Measurements from ENCODE around the gene BRF1. TPM values are rescaled to one million over a fixed set of nuclear protein-coding genes. Genes with fewer than 3 reads are reported as not detected.
"Not testable (repeated sequence)": the region's sequence is repeated elsewhere in the genome, so short reads cannot be mapped to it uniquely, and the experiment has no call there.

The BRF1 gene
- total RNA-seq, 1 donor from 2014 or later = 64.6 TPM

GRCh38 chr14:105337966-105338741, 37.4 kb upstream of the BRF1 start:
- no peaks in the 10 kb centered on the region for H3K27me3 ChIP-seq
- no peak overlapping the region for H3K27ac ChIP-seq
- no peak for TF ChIP-seq POLR2AphosphoS5 (IDR thresholded peaks at IDR 0.05; ENCODE audit: insufficient read depth in 1 of 2, low read depth in 1 of 2)
- no peak for TF ChIP-seq CTCF (IDR thresholded peaks at IDR 0.05)
- TF ChIP-seq POLR2A (IDR thresholded peaks at IDR 0.05) = no peak
- intact Hi-C loops (cut with DNase I) = no loop called here
- no peaks in the 10 kb centered on the region for H3K36me3 ChIP-seq
- H3K4me3 ChIP-seq = no peak overlapping the region
- peaks cover 20% of the 10 kb centered on the region for H3K4me1 ChIP-seq
- DNase-seq (ENCODE audit: extremely low spot score in 2 of 2) = no peak
- no peaks in the 10 kb centered on the region for H3K9me3 ChIP-seq

GRCh38 chr14:105337433-105337832, 36.6 kb upstream of the BRF1 start:
- Histone ChIP-seq H3K27ac (no peak overlapping the region), H3K9me3 (no peaks in the 10 kb centered on the region), H3K4me3 (no peak overlapping the region), H3K4me1 (peaks cover 26% of the 10 kb centered on the region), H3K27me3 (no peaks in the 10 kb centered on the region), H3K36me3 (no peaks in the 10 kb centered on the region)
- intact Hi-C loops (cut with DNase I) = no loop called here
- TF ChIP-seq POLR2A (IDR thresholded peaks at IDR 0.05) = no peak
- no peak for TF ChIP-seq POLR2AphosphoS5 (IDR thresholded peaks at IDR 0.05; ENCODE audit: insufficient read depth in 1 of 2, low read depth in 1 of 2)
- TF ChIP-seq CTCF (IDR thresholded peaks at IDR 0.05) = no peak
- DNase-seq (ENCODE audit: extremely low spot score in 2 of 2) = no peak

- Histone ChIP-seq H3K27me3 (no peaks in the 10 kb centered on the region), H3K4me3 (no peak overlapping the region), H3K27ac (no peak overlapping the region), H3K36me3 (no peaks in the 10 kb centered on the region), H3K4me1 (peaks cover 31% of the 10 kb centered on the region), H3K9me3 (no peaks in the 10 kb centered on the region)
- no peak for DNase-seq (ENCODE audit: extremely low spot score in 2 of 2)
- intact Hi-C loops (cut with DNase I) = no loop called here
- TF ChIP-seq CTCF (IDR thresholded peaks at IDR 0.05) = no peak
- TF ChIP-seq POLR2A (IDR thresholded peaks at IDR 0.05) = no peak
- no peak for TF ChIP-seq POLR2AphosphoS5 (IDR thresholded peaks at IDR 0.05; ENCODE audit: insufficient read depth in 1 of 2, low read depth in 1 of 2)
Measured at GRCh38 chr14:105336477-105337287, 35.9 kb upstream of the BRF1 start.

GRCh38 chr14:105335735-105336476, 35.1 kb upstream of the BRF1 start:
- Histone ChIP-seq H3K4me3 (no peak overlapping the region), H3K36me3 (no peaks in the 10 kb centered on the region), H3K9me3 (no peaks in the 10 kb centered on the region), H3K4me1 (peaks cover 32% of the 10 kb centered on the region), H3K27ac (no peak overlapping the region), H3K27me3 (no peaks in the 10 kb centered on the region)
- intact Hi-C loops (cut with DNase I) = no loop called here
- no peak for DNase-seq (ENCODE audit: extremely low spot score in 2 of 2)
- TF ChIP-seq POLR2AphosphoS5 (IDR thresholded peaks at IDR 0.05; ENCODE audit: insufficient read depth in 1 of 2, low read depth in 1 of 2) = no peak
- no peak for TF ChIP-seq POLR2A (IDR thresholded peaks at IDR 0.05)

- H3K9me3 ChIP-seq; H3K4me3 ChIP-seq; DNase-seq (ENCODE audit: extremely low spot score in 2 of 2); H3K27ac ChIP-seq; H3K36me3 ChIP-seq; H3K27me3 ChIP-seq; intact Hi-C loops (cut with DNase I): not testable (repeated sequence)
- peaks cover 31% of the 10 kb centered on the region for H3K4me1 ChIP-seq
Measured at GRCh38 chr14:105335231-105335542, 34.4 kb upstream of the BRF1 start.
